Fibroblast of skin of left biceps (primary cell): ENCODE results near the gene CRYBG1.
A peak's percentile ranks its signal among the peaks of the same experiment; 100 is the strongest.
"Not testable (repeated sequence)": the region's sequence is repeated elsewhere in the genome, so short reads cannot be mapped to it uniquely, and the experiment has no call there.

Source experiments
- DNase-seq, 2 experiments: peaks; one replicate each; pipeline ENCODE4 v3.0.0-alpha.2; 2013; ENCODE audit warnings: low read depth in 2 of 2

Gene CRYBG1

DNA sequence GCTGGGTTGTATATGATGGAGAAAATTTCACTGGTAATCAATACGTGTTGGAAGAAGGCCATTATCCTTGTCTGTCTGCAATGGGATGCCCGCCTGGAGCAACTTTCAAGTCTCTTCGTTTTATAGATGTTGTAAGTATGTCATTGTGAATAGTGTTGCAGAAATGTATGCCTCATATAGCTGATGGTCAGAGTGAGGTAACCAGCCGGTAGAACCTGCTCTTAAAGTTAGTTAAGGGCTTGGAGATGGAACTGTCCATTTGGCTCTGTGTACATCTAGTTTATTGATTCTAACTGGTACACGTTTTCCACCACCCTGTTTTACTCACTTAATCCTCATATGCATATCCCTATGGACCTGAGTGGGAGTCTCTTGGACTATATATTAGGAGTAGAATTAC, 195.2 kb downstream of the CRYBG1 start:
- no peak for DNase-seq

DNA sequence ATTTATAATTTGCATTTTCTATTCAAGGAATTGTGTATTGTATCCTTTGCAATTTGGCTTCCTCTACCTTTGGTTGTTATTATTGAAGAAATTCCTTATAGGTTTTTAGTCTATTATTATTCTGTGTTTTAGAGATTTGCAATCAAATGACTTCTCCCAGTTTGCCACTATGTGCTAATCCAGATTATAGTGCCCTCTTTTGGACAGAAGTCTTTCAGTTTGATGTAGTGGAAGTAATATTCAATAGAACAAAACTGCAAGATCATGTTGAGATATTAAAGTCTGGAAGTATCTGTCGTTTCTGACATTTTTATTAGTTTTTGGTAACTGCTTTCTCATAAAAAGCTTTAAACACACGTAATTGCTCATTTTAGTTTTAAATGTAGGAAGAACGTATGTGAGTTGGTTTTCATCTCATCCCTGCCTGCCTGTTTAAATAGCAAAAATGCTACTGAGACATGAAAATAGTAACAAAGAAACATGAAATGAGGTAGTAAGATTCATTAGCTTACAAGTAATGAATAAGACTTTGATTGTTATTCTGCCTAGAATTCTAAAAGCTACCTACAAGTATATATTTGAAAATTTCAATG, 195.9 kb downstream of the CRYBG1 start:
- no peak for DNase-seq

DNA sequence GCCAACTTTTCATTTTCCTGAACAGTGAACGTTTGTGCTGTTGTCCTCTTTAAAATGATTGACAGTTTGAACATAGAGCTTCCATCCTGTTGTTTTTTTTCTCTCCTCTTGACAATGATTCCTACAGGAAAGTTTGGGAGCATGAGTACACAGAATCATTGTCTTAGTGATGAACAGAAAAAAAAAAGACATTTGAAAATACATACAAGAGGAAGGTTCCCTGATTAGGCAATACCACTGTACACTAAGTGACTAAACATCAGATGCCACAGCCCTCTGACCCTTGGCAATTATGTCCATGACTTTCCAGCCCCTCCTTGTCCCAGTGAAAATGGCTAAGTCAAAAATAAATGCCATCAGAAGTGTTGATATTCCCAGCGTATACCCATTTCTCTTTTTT, 197.3 kb downstream of the CRYBG1 start:
- no peak for DNase-seq

DNA sequence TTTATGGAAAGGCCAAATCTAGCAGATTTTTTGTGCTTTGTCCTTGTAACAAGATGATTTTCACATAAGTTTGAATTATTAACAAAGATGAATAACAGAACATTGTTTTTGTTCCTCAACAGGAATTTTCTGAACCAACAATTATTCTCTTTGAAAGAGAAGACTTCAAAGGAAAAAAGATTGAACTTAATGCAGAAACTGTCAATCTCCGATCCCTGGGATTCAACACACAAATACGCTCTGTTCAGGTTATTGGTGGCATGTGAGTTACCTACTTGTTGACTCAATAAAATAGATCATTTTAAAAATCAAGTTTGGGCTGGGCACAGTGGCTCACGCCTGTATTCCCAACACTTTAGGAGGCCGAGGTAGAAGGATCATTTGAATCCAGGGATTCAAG, 197.8 kb downstream of the CRYBG1 start:
- no peak for DNase-seq

DNA sequence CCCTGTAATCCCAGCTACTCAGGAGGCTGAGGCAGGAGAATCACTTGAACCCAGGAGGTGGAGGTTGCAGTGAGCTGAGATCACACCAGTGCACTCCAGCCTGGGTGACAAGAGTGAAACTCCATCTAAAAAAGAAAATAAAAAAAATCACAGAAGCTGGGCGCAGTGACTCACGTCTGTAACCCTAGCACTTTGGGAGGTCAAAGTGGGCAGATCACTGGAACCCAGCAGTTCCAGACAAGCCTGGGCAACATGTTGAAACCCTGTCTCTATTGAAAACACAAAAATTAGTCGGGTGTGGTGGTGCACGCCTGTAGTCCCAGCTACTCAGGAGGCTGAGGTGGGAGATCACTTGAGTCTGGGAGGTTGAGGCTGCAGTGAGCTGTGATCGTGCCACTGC, 199.1 kb downstream of the CRYBG1 start:
- DNase-seq: not testable (repeated sequence)

DNA sequence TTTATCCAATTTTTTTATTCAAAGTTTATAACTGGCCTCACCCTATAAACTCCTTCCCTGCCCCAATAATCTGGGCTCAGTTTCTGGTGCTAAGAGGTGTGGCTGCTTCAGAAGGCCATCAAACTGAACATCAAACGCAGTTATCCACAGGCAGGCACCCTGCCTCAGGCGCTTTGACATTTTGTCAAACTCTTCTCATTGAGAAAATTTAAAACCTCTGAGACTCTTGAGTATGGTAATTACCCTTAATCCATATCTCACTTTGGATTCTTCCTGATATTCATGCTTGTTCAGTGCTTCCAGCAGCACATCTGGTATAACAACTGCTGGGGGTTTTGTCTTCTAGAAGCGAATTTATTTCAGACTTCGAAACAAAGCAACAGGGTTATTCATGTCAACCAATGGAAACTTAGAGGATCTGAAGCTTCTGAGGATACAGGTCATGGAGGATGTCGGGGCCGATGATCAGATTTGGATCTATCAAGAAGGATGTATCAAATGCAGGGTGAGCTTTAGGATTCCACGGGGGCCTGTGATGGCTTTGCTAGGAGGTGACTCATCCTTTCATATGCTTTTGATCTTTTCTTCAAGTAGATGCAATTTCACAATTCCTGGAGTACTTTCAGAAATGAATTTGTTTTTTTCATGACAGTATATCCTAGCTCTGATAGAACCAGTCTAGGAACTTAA, 200.6 kb downstream of the CRYBG1 start:
- DNase-seq: peak in 1 of 2 experiments; percentile 46

DNA sequence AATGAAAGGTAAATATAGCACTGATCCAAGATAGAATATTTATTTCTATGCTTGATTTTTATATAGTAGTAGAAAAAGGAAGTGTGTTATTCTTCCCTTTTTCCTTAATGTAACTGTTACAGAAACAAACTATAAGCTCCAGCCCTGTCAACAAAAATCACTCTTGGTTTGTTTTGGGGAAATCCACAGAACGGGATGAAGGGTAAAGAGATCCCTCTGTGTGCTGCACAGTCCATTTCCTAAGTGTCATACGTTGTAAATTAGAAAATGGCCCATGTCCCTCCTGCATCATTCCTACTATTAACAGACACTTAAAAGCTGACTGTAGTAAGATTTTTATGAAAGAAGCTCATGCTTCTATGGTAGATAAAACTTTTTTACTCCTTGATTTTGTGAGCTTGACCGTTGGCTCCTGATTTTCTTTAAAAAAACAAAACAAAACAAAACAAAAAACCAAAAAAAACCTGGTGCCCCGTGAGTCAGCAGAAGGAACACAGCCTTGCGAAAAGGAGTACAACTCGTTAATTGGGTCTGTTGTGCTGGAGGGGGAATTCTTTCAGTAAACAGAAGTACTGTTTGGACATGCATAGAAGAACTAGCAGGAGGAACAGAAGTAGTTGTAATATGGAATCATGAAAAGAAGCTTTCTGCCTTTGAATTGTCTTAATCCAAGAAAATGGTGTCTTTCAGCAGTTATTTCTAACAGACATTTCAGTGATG, 201.3 kb downstream of the CRYBG1 start:
- DNase-seq: no peak

DNA sequence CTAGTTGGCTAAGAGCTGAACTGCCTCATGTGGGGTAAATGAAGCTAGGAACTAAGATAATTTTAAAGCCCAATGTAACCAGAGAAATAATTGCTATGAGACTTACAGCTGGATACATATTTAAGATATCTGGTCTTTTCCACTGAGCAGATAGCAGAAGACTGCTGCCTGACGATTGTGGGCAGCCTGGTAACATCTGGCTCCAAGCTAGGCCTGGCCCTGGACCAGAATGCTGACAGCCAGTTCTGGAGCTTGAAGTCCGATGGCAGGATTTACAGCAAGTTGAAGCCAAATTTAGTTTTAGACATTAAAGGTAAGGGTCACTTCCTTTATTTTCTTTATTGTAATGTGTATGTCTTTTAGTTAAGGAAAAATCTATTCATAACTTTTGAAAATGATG, 203.1 kb downstream of the CRYBG1 start:
- no peak for DNase-seq

DNA sequence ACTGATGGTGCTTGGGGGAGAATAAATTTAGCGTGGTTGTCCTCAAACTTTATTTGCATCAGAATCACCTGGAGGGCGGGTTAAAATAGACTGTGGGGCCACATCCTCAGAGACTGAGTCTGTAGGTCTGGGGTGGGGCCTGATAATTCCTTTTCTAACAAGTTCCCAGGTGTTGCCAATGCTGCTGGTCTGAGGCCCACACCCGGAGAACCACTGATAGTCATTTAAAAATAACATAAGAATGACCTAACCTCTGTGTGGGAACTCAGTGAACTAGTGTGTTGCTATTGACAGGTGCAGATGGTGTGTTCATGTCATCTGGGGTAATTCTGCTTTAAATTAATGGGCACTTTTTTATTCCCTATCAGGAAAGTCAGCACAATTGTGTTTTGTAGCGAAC, 204.0 kb downstream of the CRYBG1 start:
- DNase-seq: no peak

DNA sequence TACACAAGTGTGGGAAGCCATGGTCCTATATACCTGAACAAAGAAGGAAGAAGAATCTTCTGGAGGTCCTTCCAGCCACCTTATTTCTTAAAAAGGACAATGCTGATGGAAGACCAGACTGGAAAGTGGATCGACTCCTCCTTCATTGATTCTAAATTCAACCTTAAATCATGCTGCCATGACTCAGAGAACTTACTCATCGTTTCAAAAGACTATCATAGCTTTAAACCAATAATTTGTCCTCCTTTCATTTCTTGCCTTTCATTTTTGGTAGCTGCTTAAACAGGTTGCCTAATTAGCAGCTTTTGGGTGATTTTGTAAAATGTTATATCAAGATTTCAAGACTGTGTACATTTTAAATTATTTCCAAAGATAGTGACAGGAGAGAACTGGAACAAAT, 208.0 kb downstream of the CRYBG1 start:
- DNase-seq: no peak

DNA sequence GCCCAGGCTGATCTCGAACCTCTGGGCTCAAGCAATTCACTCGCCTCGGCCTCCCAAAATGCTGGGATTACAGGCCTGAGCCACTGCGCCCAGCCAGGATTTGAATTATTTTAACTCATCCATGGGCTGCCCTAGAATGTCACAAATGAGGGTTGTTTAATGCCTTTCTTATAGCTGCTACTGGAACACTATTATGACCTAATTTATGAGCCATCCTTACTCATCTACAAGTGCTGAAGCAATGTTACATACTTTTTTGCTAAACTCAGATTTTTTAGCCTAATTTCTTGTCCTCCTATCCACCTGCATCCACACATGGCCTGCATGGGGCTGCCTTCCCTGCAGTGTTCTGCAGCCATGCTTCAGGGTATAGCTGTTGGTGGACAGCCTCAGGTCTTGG, 208.9 kb downstream of the CRYBG1 start:
- DNase-seq: no peak

DNA sequence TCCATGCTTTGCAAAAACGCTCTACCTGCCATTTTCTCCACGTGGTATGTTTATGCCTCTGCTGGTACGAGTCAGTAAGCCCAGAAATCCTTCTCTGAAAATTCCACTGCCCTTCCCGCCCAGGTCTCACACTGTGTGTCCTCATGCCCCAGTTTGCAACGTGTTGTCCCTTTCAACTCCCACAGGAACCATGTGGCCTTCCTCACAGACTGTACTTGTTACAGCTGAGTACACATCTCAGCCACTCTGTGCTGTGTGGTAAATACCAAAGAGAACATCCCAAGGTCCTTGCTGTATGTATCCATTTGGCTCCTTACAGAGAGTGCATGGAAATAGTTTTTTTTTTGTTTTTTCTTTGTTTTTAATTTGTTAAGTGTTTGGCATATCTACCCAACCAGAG, 211.9 kb downstream of the CRYBG1 start:
- DNase-seq: no peak

DNA sequence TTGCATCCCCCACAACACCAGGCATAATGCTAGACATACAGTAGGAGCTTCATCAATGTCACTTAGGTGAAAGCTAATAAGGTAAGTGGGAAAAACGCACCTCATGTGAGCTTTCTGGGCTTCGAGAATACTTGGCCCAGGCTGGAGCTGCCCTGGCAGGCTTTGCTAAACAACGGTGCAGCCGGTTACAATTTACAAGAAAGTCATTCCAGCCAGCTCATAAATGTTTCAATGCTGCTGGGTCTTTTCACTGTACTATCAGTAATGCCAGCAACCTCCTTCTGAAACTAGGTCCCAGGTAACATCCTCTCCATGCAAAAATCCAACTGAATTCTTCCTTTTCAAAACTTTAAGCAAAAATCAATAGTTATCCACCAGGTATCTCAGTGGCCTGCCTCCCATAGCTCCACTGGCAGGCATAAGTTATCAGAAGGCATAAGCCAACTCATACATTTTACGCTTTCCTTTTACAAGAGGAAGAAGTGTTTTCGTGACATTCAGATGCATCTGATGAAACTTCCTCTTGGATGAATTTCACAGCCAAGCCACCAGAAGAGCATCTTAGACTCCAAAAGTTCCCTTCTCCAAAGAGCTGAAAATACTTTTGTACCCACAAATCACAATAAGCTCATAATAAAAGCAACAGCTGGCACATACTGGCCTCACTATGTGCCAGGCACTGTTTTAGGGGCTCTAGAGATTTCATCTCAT, 212.5 kb downstream of the CRYBG1 start:
- no peak for DNase-seq

DNA sequence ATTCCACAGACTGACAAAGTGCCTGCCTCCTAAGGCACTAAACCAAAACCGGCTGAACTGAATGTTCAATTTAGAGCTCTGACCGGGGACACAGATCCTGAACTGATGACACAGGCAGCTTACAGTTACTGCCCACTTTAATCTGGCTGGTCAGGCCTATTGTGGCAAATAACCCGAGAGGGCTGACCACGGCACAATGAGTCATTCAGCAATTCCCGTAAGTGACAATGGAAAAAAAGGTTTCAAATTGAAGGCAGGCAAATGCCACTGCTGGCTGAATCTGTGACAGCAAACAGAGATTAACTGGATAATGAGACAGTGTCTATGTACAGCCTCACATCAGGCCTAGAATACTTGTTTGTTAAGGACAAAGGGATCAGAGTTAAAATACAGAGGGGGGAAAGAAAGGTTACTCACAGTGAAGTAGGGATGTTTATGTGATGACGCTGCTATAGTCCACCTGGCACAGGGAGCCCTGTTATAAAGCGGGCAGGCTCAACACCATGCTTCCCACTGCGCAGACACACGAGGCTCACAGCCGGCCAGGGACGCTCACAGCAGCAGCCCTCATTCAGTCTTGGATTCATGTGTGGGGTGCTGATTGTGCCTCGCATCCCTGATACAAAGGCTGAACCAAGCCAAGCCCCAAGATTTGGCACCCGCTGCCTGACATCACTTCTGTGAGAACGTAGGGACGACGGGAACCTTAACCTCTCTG, 214.4 kb downstream of the CRYBG1 start:
- no peak for DNase-seq

DNA sequence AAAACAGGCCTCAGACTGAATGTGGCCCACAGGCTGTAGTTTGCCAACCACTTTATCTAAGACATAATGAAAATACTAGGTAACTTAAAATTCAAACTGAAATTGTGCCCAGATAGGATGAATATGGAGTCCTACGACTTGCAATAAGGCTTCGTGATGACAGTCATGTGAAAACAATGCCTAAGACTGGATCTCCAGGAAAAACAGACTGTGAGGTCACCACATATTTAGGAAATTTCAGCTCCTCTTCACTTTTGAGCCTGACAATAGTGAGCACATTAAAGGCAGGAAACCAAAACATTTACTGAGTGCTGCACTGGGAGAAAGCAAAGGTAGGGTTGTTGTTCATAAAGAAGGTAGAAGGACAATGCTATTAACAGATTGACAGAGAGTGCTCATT, 218.8 kb downstream of the CRYBG1 start:
- no peak for DNase-seq

DNA sequence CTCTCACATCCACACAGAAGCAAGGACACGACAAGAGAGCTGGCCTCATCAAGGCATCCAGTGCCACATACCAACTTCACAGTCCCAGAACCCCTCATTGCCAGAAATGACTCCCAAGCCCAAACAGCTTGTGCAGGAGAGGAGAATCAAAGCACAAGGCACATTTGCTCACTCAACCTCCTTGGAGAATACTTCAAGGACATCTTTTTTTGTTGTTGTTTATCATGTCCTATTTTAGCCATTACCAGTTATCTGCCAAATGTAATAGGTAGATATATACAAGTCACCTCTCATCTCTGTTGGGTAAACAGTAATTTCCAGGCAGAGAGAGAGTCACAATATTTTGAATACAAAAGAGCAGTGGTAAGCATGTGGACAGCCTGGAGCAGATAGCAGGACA, 221.0 kb downstream of the CRYBG1 start:
- no peak for DNase-seq

DNA sequence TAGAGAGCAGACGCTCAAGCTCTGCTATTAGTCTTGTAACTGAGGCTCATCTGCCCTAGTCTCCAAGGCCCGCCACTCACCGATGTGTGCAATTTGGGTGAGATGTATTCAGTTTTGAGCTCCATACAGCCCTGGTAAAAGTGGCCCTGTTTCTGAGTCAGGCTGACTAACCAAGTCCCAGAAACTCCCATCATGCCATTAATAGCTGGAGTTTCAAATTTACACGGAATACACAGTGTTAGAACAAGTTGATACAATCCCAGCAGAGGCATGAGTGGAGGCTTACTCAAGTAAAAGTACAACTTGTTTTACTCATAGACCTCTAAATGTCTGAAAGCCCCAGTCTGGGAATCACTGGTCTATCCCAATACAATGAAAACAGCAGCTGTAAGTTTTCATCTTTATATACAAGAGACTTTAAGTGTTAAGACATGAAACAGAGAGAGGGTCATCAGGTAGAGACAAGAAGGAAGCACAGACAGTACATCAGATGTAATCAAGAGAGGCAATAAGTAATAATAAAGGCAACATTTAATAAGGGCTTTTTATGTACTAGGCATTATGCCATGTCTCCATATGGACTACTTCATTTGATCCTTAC, 226.4 kb downstream of the CRYBG1 start:
- DNase-seq: no peak

DNA sequence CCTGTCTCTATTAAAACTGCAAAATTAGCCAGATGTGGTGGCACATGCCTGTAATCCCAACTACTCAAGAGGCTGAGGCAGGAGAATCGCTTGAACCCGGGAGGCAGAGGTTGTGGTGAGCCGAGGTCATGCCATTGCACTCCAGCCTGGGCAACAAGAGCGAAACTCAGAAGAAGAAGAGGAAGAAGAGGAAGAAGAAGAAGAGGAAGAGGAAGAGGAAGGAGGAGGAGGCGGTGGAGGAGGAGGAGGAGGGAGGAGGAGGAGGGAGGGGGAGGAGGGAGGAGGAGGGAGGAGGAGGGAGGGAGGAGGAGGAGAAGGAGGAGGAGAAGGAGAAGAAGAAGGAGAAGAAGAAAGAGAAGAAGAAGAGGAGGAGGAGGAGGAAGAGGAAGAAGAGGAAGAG, 228.4 kb downstream of the CRYBG1 start:
- not testable (repeated sequence) for DNase-seq

DNA sequence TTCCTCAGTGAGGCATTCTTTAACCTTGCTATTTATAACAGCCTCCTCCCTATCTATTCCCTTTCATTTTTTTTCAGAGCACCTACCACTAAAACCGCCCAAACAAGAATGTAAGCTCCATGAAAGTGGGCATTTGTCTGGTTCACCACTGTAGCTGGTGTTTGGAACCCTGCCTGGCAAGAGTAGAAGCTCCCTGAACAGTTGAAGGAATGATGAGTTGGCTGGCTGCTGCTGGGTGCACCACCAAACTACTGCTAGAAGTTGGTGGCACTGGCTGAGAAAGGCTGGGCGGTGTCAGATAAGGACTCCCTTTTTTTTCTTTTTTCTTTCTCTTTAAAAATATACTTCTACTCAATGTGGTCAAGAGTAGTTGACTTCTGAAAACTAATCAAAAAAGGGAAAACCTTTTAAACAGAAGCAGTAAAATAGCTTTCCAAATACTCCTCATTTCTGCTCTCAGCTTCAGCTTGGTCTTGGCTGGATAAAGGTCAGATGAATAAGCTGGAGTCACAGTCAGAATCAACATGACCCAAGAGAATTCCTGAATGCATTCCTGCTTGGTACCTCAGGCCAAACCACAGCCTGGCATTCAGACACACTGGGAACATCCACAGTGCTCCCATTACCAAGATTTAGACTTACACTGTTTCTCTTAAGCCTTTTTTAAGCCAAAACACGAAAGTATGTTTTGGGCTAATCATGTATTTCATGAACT, 230.8 kb downstream of the CRYBG1 start:
- DNase-seq: peak; percentile 23 to 27

DNA sequence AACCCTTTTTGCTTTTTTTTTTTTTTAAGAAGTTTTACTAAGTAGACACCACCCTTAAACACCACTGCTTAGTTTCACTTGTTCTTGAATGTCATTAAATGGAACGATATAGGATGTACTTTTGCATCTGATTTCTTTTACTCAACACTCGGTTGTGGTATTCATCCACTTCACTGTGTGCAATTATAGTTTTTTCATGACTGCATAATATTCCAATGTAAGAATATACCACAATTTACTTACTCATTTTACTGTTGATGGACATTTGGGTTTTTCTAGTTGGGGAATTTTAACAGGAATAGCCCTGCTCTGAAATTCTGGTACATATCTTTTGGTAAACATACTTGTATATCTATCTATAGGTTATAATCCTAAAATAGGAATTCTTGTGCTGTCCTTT, 238.9 kb downstream of the CRYBG1 start:
- DNase-seq: no peak

DNA sequence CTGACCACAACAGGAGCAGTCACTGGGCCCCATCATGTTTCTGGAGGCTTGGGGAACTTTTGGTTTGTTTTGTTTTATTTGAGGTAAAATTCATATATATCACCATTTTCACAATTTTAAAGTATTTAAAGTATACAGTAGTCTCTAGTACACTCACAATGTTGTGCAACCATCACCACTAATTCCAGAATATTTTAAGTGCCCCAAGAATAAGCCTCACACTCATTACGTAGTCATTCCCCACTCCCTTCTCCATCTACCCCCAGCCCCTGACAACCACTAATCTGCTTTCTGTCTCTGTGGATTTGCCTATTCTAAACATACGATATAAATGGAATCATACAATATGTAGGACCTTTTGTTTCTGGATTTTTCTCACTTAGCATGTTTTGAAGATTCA, 239.8 kb downstream of the CRYBG1 start:
- DNase-seq: no peak
